ENCODE results near the gene POLK.

GRCh38 chr5:75491621-75492020 is 20.1 kb upstream of the POLK start:
- TF ChIP-seq, protein P1, sequence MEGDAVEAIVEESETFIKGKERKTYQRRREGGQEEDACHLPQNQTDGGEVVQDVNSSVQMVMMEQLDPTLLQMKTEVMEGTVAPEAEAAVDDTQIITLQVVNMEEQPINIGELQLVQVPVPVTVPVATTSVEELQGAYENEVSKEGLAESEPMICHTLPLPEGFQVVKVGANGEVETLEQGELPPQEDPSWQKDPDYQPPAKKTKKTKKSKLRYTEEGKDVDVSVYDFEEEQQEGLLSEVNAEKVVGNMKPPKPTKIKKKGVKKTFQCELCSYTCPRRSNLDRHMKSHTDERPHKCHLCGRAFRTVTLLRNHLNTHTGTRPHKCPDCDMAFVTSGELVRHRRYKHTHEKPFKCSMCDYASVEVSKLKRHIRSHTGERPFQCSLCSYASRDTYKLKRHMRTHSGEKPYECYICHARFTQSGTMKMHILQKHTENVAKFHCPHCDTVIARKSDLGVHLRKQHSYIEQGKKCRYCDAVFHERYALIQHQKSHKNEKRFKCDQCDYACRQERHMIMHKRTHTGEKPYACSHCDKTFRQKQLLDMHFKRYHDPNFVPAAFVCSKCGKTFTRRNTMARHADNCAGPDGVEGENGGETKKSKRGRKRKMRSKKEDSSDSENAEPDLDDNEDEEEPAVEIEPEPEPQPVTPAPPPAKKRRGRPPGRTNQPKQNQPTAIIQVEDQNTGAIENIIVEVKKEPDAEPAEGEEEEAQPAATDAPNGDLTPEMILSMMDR (conservative IDR thresholded peaks at IDR 0.05; ENCODE audit: low read length): no peak
- TF ChIP-seq EZH2phosphoT487 (IDR thresholded peaks at IDR 0.05; ENCODE audit: borderline replicate concordance, low read depth, low read length): no peak
